Central memory CD8-positive, alpha-beta T cell (primary cell): ENCODE results near the gene CD9.

Source experiments
- ATAC-seq: fragments of 150-1000 bp; cut with Tn5 transposase; replicated peaks from 2 replicates; pipeline ENCODE4 v1.10.0; 2022; ENCODE audit warnings: mild to moderate bottlenecking, moderate FRiP score, moderate number of reproducible peaks; ENCODE audit not compliant: poor library complexity, severe bottlenecking; ENCODE audit errors: extremely low read depth
- DNase-seq, 2 donors: peaks; one replicate each; pipeline ENCODE4 v3.0.0; 2021; ENCODE audit warnings: low spot score in 2 of 2
- H3K27ac Mint-ChIP-seq: one replicate; pipeline ENCODE4 v1.8.0; 2022; ENCODE audit warnings: low read depth, mild to moderate bottlenecking, moderate library complexity, mixed read lengths
- H3K27me3 Mint-ChIP-seq: one replicate; pipeline ENCODE4 v1.8.0; 2022; ENCODE audit warnings: mixed read lengths
- H3K36me3 Mint-ChIP-seq: one replicate; pipeline ENCODE4 v1.8.0; 2022; ENCODE audit warnings: mild to moderate bottlenecking, moderate library complexity, mixed read lengths; ENCODE audit not compliant: insufficient read depth
- H3K4me1 Mint-ChIP-seq: one replicate; pipeline ENCODE4 v1.8.0; 2022; ENCODE audit warnings: mixed read lengths
- H3K4me3 Mint-ChIP-seq: one replicate; pipeline ENCODE4 v1.8.0; 2022; ENCODE audit warnings: mild to moderate bottlenecking, moderate library complexity, mixed read lengths
- H3K9me3 Mint-ChIP-seq: one replicate; pipeline ENCODE4 v1.8.0; 2022; ENCODE audit warnings: mixed read lengths

Gene CD9

DNA sequence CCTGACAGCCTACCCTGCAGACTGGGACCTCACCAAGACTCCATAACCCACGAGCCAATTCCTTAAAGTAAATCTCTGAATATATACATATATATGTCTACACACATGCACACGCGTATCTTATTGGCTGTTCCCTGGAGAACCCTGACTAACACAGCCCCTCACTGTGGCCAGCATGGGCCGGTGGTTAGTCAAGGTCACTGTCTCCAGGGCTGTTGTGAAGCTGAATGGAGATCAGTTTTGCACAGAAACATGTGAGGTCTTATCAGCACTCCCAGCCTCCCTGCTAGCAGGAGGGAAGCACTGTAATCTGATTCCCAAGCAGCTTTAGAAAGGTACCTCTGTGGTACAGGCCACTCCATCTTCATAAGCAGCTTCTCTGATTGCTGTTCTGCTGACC lies 63.7 kb downstream of the CD9 start:
- no peak for ATAC-seq
- Mint-ChIP-seq H3K9me3 (no peaks in the 10 kb centered on the region), H3K36me3 (peaks cover 2% of the 10 kb centered on the region), H3K4me3 (no peak overlapping the region), H3K27ac (no peak overlapping the region), H3K4me1 (no peaks in the 10 kb centered on the region), H3K27me3 (peaks cover 26% of the 10 kb centered on the region)
- DNase-seq: no peak

DNA sequence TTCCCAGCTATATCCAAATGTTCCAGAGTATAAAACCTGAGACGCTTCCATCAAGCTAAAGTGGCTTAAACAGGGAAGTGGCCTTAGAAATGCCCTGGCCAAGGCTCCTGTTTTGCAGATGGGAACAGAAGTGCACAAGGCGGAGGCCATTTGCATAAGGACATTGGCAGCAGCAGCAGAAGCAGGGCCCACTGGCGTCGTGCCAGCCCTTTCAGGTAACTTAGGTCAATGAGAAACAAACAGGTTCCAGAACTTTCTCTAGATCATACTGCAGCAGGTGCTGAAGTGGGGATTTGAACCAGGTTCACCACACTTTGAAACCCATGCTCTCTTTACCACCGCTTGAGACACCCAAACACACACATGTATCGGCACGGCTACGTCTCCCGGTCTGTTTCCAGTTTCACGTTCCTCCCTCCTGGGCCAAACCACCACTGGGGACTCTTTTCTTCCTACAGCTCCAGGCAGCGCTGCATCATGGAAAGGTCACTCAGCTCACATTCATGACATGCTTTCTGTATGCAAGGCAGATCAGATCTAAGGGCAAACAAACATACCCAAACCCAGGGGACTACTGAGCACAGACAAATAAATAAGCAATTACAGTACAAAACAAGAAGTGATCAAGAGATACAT lies 64.3 kb downstream of the CD9 start:
- no peak for ATAC-seq
- H3K36me3 Mint-ChIP-seq: peaks cover 2% of the 10 kb centered on the region
- H3K4me1 Mint-ChIP-seq: no peaks in the 10 kb centered on the region

DNA sequence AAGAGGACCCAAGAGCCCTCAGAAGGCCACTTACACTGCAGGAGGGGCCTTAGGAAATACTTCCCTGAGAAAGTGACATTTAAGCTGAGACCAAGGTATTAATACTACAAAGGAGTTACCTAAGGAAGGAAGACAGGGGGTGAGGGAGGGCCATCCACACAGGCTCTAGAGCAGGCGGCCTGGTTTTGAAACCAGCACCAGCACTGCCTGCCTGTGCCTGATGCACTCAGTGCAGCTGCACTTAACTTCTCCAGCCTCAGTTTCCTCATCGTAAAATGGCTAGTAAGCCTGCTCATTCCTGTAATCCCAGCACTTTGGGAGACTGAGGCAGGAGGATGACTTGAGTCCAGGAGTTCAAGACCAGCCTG lies 64.8 kb downstream of the CD9 start:
- no peaks in the 10 kb centered on the region for H3K4me1 Mint-ChIP-seq
- H3K27me3 Mint-ChIP-seq: peaks cover 25% of the 10 kb centered on the region
- peaks cover 2% of the 10 kb centered on the region for H3K36me3 Mint-ChIP-seq
- no peak overlapping the region for H3K27ac Mint-ChIP-seq
- no peak overlapping the region for H3K4me3 Mint-ChIP-seq
- DNase-seq (no peak), ATAC-seq (no peak)
- H3K9me3 Mint-ChIP-seq: no peaks in the 10 kb centered on the region

More for the DNA sequence above, 64.3 kb downstream of the CD9 start:
- Mint-ChIP-seq H3K27me3 (peaks cover 26% of the 10 kb centered on the region), H3K9me3 (no peaks in the 10 kb centered on the region), H3K4me3 (no peak overlapping the region), H3K27ac (no peak overlapping the region)
- DNase-seq: no peak

DNA sequence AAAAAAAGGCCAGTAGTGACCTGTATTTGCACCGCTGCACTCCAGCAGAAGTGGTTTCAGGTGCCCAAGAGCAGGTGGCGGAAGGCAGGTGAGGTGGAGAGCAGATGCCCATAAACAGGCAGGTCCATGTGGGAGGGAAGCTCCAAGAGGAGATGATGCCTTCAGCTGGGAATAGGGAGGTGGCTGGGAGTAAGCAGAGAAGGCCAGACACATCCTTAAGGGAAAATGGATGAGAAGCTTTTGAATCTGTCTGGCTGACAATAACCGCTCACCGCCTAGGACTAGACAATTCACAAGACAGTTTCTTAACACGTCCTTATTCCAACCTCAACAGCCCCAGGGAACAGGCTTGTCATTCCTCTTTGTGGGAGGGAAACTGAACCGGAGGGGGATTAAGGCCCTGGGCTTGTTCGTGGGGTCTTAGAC lies 66.4 kb downstream of the CD9 start:
- Mint-ChIP-seq H3K4me1 (no peaks in the 10 kb centered on the region), H3K27ac (no peak overlapping the region), H3K4me3 (no peak overlapping the region), H3K36me3 (peaks cover 2% of the 10 kb centered on the region), H3K9me3 (no peaks in the 10 kb centered on the region), H3K27me3 (peaks cover 17% of the 10 kb centered on the region)
- DNase-seq (no peak), ATAC-seq (no peak)

DNA sequence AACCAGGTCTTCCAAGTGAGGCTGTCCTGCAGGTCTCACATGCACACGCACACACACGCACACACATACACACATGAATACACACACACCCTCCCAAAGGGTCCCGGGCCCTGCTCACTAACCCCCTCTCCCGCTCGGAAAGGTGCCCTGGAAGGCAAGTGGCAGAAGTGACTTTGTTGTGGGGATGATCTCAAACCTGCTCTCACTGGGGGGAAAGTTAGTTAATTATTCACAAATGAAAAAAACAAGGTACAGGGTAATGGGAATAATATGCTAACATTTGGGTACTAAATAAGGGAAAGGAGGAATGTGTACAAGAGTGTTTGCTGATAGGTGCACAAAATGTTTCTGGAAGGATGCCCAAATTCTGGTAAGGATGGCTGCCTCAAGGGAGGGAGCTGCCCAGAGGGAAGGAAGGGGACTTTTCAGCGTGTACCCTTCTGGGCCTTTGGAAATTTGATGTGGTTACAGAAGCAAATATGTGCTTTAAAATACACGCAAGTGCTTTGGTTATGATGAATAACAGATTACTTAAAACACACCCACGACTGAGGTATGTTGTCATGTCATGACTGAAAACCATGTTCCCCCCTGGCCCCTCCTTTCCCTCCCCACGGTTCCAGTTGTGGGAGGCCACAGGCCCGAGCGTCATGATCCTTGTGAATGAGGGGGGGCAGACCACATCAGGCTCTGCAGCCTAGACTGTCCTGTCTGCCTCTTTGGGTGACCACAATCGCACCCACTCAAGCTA lies 66.9 kb downstream of the CD9 start:
- peak; percentile 24 for ATAC-seq
- Mint-ChIP-seq H3K27me3 (peaks cover 16% of the 10 kb centered on the region), H3K27ac (no peak overlapping the region), H3K4me3 (no peak overlapping the region), H3K9me3 (no peaks in the 10 kb centered on the region), H3K4me1 (no peaks in the 10 kb centered on the region), H3K36me3 (peaks cover 2% of the 10 kb centered on the region)
- DNase-seq: no peak

DNA sequence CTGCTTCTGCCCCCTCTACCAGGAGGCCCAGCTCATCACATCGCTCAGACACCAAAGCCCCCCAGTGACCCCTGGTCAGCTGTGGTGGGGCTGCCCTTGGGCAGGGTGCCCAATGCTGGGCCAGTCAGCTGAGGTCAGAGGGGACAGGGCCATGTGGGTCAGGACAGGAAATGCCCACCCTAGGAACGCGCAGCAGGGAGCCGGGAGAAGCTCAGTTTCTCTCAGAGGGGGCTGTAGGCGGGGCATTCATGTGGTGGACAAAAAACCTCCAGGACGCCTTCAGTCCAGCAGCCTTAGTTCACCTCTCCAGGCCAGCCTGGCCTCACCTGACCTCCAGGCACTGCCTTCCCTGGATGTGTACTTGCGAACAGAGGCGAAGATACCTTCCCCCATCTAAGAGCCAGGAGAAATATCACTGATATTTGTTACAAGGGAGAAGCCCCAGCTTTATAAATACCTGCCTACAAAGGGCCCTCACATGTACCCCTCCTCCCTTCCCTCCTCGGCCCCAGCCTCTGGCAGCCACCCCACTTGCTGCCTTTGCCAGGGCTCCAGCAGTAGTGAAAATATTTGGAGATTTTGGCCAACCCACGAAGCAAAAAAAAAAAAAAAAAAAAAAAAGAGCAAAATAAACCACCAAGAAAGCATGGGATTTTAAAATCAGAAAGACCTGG lies 68.4 kb downstream of the CD9 start:
- Mint-ChIP-seq H3K4me3 (no peak overlapping the region), H3K27ac (no peak overlapping the region), H3K4me1 (no peaks in the 10 kb centered on the region), H3K36me3 (peaks cover 2% of the 10 kb centered on the region), H3K27me3 (peaks cover 17% of the 10 kb centered on the region), H3K9me3 (no peaks in the 10 kb centered on the region)
- no peak for ATAC-seq
- DNase-seq: no peak

DNA sequence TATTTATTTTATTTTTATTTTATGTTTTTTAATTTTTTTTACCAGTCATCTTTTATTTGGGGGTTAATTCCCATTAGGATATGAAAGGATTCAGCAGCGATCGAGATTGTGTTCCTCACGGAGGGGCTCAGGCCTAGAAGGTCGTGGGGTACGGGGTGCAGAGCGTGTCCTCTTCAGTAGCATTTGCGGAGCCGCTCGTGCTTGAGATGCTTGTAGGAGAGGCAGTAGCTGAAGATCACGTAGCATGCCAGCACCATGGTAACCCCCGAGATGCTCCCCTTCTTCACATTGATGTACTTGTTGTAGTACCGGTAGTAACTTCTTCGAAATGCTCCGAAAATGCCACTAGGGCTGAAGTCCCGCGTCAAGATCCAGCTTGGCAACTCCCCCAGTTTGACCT lies 69.8 kb downstream of the CD9 start:
- Mint-ChIP-seq H3K27me3 (peaks cover 30% of the 10 kb centered on the region), H3K36me3 (no peaks in the 10 kb centered on the region), H3K27ac (no peak overlapping the region), H3K9me3 (no peaks in the 10 kb centered on the region), H3K4me1 (no peaks in the 10 kb centered on the region), H3K4me3 (no peak overlapping the region)
- DNase-seq (no peak), ATAC-seq (no peak)

DNA sequence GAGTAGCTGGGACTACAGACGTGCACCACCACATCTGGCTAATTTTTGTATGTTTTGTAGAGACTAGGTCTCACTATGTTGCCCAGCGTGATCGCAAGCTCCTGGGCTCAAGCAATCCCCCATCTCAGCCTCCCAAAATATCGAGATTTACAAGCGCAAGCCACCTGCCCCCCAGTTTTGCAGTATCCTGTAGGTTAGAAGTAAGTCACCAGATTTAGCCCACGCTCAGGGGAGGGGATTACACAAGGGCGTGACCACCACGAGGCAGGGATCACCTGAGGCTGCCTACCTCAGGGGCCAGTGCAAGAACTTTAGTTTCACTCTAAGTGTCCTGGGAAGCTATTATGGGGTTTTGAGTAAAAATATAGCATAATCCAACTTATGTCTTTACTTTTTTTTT lies 71.1 kb downstream of the CD9 start:
- H3K27me3 Mint-ChIP-seq: peaks cover 43% of the 10 kb centered on the region
- H3K4me1 Mint-ChIP-seq: no peaks in the 10 kb centered on the region
- no peak for ATAC-seq
- DNase-seq: no peak
- no peaks in the 10 kb centered on the region for H3K36me3 Mint-ChIP-seq
- H3K27ac Mint-ChIP-seq: no peak overlapping the region
- H3K4me3 Mint-ChIP-seq: no peak overlapping the region
- H3K9me3 Mint-ChIP-seq: no peaks in the 10 kb centered on the region

DNA sequence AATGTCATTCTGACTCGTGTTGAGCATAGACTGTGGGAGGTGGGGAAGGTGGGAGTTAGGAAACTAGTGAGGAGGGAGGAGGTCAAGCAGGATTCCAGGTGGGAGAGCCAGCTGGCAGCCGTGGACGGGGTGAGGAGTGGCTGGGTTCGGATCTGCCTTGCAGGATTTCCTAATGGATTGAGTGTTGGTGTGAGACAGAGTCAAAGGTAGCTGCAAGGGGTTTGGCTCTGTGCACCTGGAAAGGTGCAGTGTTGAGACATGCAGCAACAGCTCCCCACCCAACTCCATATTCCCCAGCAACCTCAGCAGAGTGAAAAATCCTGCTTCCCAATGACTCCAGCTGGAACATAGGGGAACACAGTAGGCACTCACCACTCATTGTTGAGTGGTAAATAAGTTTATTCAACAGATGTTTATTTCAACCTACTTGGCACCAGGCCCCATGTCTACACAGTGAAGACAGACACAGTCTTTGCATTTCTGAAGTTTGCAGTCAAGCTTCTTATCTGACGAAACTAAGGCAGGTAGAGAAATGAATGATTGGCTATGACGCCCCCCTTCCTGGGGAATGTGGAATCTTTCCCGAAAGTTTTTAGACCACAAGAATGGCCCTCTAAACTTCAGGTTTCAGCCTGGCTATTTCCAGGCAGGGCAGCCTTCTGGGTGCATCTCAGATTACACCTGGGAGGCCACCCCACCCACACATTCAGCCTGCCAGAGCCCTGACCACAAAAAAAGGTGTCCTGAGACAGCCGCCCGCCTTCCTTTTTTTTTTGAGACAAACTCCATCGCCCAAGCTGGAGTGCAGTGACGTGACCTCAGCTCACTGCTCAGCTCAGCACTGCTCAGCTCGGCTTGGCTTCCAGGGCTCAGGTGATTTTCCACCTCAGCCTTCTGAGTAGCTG lies 72.4 kb downstream of the CD9 start:
- peaks cover 54% of the 10 kb centered on the region for H3K27me3 Mint-ChIP-seq
- no peak for DNase-seq

DNA sequence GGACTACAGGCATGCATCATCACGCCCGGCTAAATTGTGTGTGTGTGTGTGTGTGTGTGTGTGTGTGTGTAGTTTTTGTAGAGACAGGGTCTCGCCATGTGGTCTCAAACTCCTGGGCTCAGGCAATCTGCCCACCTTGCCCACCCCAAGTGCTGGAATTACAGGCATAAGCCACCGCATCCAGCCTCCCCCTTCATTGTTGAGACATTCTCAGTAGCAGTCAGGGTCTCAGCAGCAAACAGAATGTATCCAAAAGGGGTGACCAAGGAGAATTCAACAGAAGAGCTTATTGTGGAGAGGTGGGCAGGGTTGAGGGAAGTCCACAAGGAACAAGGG lies 73.0 kb downstream of the CD9 start:
- H3K27ac Mint-ChIP-seq: no peak overlapping the region
- no peaks in the 10 kb centered on the region for H3K9me3 Mint-ChIP-seq
- no peak overlapping the region for H3K4me3 Mint-ChIP-seq
- DNase-seq (no peak), ATAC-seq (no peak)
- H3K36me3 Mint-ChIP-seq: no peaks in the 10 kb centered on the region
- peaks cover 54% of the 10 kb centered on the region for H3K27me3 Mint-ChIP-seq
- no peaks in the 10 kb centered on the region for H3K4me1 Mint-ChIP-seq

More for the DNA sequence above, 72.4 kb downstream of the CD9 start:
- H3K27ac Mint-ChIP-seq: no peak overlapping the region
- no peaks in the 10 kb centered on the region for H3K4me1 Mint-ChIP-seq
- ATAC-seq: no peak
- no peaks in the 10 kb centered on the region for H3K9me3 Mint-ChIP-seq
- H3K4me3 Mint-ChIP-seq: no peak overlapping the region
- H3K36me3 Mint-ChIP-seq: no peaks in the 10 kb centered on the region

DNA sequence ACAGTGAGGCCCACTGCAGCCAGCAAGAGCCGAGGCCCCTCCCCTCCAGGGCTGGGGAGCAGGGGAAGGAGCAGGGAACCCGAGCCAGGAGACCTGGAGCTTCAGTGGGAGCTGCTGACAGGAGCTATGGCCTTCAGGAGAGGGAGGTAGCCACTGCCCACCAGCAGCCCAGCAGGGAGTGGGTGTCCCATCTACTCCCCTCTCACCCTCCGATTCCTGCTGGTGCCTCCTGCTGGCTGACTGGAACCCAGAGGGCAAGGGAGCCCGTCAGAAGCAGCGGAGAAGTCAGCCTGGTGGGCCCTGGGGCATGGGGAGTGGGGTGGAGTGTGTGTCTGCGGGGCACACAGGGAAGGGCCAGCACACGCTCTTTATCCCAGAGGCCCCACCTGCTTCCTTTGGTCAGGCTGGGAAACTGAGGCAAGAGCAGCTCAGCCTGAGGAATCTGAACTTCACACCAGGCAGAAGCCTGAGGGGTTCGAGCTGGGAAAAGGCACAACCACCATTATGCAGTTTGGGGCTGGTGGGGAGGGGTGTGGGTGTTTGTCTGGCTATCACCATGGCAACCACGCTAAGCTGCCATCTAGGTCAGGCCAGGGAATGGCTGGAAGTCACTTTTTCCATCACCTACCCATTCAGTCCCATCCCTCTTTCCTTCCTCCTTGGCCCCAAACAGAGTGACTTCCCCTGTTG lies 73.5 kb downstream of the CD9 start:
- Mint-ChIP-seq H3K27ac (no peak overlapping the region), H3K4me3 (no peak overlapping the region), H3K27me3 (peaks cover 54% of the 10 kb centered on the region), H3K9me3 (no peaks in the 10 kb centered on the region), H3K36me3 (no peaks in the 10 kb centered on the region), H3K4me1 (no peaks in the 10 kb centered on the region)
- ATAC-seq: no peak
- no peak for DNase-seq
